ENCODE data around the gene UBE3D. TPM values are rescaled to one million over a fixed set of nuclear protein-coding genes. Genes with fewer than 3 reads are reported as not detected.

UBE3D gene, protein sequence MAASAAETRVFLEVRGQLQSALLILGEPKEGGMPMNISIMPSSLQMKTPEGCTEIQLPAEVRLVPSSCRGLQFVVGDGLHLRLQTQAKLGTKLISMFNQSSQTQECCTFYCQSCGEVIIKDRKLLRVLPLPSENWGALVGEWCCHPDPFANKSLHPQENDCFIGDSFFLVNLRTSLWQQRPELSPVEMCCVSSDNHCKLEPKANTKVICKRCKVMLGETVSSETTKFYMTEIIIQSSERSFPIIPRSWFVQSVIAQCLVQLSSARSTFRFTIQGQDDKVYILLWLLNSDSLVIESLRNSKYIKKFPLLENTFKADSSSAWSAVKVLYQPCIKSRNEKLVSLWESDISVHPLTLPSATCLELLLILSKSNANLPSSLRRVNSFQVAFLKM
- total RNA-seq = 10 to 100 TPM in 2 of 4 donors, 1 to 10 TPM in 2; 4.0 to 13.2 (median 9.5) TPM

DNA sequence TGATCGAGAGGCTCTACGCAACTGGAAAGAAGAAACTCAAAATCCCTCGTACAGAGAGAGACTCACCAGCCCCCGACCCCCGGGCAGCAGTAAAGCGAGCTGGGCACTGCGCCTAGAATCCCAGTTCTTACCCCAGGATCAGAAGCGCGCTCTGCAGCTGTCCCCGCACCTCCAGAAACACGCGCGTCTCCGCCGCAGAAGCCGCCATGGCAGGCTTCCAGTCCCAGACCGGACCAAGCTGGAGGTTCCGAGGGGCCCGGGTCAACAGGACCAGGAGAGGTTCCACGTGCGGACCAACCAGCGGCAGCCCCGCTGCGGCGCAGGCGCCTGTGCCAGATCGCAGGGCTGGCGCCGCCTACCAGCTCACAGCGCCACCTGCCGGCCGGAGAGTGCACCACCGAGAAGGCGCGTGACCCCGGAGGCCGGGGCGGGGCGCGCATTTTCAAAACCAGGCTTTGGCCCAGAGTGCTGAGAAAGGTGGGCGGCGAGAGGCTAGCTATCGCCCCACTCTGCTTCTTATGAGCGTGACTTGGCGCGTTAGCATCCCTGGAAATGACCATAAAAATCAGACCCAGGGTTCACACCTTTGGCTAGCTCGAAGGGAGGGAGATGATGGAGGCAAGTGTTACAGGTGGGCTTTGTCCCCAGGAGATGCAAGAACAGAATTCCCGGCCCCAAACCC lies at the start of gene UBE3D:
Gene UBE3D (minus strand): TSS at position 331 of the 682 bp plus-strand sequence. CDS start 123 bp downstream, at position 208.
- peak; percentile 25 to 30 for TF ChIP-seq POLR2A (IDR thresholded peaks at IDR 0.05)
- TF ChIP-seq, protein P1, sequence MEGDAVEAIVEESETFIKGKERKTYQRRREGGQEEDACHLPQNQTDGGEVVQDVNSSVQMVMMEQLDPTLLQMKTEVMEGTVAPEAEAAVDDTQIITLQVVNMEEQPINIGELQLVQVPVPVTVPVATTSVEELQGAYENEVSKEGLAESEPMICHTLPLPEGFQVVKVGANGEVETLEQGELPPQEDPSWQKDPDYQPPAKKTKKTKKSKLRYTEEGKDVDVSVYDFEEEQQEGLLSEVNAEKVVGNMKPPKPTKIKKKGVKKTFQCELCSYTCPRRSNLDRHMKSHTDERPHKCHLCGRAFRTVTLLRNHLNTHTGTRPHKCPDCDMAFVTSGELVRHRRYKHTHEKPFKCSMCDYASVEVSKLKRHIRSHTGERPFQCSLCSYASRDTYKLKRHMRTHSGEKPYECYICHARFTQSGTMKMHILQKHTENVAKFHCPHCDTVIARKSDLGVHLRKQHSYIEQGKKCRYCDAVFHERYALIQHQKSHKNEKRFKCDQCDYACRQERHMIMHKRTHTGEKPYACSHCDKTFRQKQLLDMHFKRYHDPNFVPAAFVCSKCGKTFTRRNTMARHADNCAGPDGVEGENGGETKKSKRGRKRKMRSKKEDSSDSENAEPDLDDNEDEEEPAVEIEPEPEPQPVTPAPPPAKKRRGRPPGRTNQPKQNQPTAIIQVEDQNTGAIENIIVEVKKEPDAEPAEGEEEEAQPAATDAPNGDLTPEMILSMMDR (IDR thresholded peaks at IDR 0.05) = peak; percentile 96 to 99 (median 97)
- no peaks in the 10 kb centered on the region for H3K9me3 ChIP-seq
- H3K27me3 ChIP-seq = no peaks in the 10 kb centered on the region
- peak within 1 kb of the TSS; percentile 13 to 76 (median 16) for H3K27ac ChIP-seq
- peaks cover 0 to 7% (median 0%) of the 10 kb centered on the region in 4 donors for H3K4me1 ChIP-seq
- no peaks in the 10 kb centered on the region for H3K36me3 ChIP-seq
- DNase-seq = peak; percentile 91 to 96 (median 95)
- H3K4me3 ChIP-seq = peak within 1 kb of the TSS; percentile 57 to 79 (median 68)

DNA sequence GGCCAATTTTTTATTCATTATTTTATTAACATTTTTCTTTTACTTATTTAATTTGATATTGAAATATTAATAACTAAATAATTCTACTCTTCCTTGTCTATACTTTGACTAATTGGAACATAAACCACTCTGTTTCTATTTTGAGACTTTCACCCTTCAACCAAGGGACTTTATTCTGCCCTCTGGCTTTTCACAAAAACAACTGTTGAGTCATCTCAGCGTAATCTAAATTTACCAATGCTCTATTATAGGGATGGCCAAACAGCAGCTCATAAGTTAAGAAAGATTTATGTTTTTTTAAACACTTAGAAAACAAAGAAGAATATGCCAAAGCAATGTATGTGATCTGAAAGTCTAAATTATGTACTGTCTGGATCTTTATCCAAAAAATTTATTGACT lies 48.5 kb upstream of the UBE3D start:
- no peaks in the 10 kb centered on the region for H3K9me3 ChIP-seq
- no peak overlapping the region for H3K4me3 ChIP-seq
- no peaks in the 10 kb centered on the region for H3K4me1 ChIP-seq
- no peak for TF ChIP-seq POLR2A (IDR thresholded peaks at IDR 0.05)
- TF ChIP-seq, protein P1 (IDR thresholded peaks at IDR 0.05) = no peak
- H3K27ac ChIP-seq = no peak overlapping the region
- no peaks in the 10 kb centered on the region for H3K27me3 ChIP-seq
- DNase-seq = no peak
- H3K36me3 ChIP-seq = peaks cover 0 to 21% (median 0%) of the 10 kb centered on the region in 3 donors

DNA sequence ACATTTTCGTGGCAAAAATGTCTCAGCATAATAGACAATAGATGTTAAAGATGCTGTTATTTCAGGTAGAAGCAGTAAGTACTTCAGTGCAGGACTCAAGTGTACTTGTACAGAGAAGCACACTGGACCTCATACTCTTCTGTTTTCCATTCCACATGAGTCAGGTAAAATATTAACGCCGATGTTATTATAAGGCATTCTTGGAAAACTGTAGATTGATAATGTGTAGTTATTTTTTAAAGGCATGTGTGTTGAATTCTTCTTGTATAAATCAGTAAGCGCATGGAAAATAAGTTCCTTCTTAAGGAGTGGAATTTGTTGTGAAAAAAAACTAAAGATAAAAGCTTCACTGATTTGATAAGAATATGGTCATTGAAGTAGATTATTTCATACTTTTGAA lies 47.6 kb upstream of the UBE3D start:
- no peak for DNase-seq
- Histone ChIP-seq H3K9me3 (no peaks in the 10 kb centered on the region), H3K4me1 (no peaks in the 10 kb centered on the region), H3K36me3 (peaks cover 0 to 23% (median 0%) of the 10 kb centered on the region in 3 donors), H3K27ac (no peak overlapping the region), H3K4me3 (no peak overlapping the region), H3K27me3 (no peaks in the 10 kb centered on the region)
- TF ChIP-seq, protein P1 (IDR thresholded peaks at IDR 0.05) = no peak
- no peak for TF ChIP-seq POLR2A (IDR thresholded peaks at IDR 0.05)

DNA sequence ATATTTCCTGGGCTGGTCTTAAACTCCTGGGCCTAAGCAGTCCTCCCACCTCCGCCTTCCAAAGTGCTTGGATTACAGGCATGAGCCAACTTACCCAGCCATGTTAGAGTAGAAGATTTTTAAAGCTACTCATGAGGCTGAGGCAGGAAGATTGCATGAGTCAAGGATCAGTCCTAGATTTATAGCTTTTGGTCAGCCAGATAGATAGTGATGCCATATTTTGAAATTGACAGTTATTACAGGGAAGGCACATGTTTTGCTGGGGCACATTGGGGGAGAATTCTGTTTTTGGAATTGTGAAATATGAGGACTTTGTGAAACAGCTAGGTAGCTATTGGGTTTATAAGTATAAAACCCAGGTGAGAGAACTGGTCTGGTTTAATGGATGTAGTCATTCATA lies 42.7 kb upstream of the UBE3D start:
- H3K27me3 ChIP-seq = no peaks in the 10 kb centered on the region
- no peaks in the 10 kb centered on the region for H3K4me1 ChIP-seq
- H3K9me3 ChIP-seq = no peaks in the 10 kb centered on the region
- H3K27ac ChIP-seq = no peak overlapping the region
- peaks cover 0 to 33% (median 0%) of the 10 kb centered on the region in 3 donors for H3K36me3 ChIP-seq
- TF ChIP-seq POLR2A (IDR thresholded peaks at IDR 0.05) = no peak
- TF ChIP-seq, protein P1 (IDR thresholded peaks at IDR 0.05) = no peak
- DNase-seq = no peak
- no peak overlapping the region for H3K4me3 ChIP-seq

DNA sequence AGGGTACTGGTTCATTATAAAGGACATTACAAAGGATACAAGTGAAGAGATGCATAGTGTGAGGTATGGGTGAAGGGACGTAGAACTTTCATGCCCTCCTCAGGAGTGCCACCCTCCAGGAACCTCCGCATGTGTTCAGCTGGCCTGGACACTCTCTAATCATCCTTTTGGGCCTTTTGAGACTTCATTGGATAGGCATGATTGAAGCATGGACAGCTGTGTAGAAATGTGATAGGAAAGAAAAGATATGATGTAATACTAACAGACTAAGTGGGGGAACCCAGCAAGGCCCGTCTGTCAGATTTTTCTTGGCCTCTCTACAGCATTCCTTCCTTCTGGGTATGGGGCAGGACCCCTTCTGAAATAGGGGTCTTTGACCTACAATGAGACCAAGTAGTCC lies 32.9 kb upstream of the UBE3D start:
- TF ChIP-seq POLR2A (IDR thresholded peaks at IDR 0.05) = no peak
- TF ChIP-seq, protein P1 (IDR thresholded peaks at IDR 0.05) = no peak
- no peaks in the 10 kb centered on the region for H3K27me3 ChIP-seq
- no peaks in the 10 kb centered on the region for H3K9me3 ChIP-seq
- H3K4me1 ChIP-seq = no peaks in the 10 kb centered on the region
- no peak overlapping the region for H3K27ac ChIP-seq
- no peak for DNase-seq
- H3K4me3 ChIP-seq = no peak overlapping the region
- peaks cover 0 to 17% (median 0%) of the 10 kb centered on the region in 3 donors for H3K36me3 ChIP-seq

All from Peyer's patch (tissue), 4 donors.